Lower lobe of right lung (tissue), 2 donors: Measurements from ENCODE around the gene EXOSC5. TPM values are rescaled to one million over a fixed set of nuclear protein-coding genes. Genes with fewer than 3 reads are reported as not detected.

Experiments used
- ATAC-seq, 2 donors: fragments of 200-7000 bp; cut with Tn5 transposase; one replicate each; pipeline ENCODE4 v1.9.1; 2020 to 2022; ENCODE audit warnings: mild to moderate bottlenecking in 2 of 2, moderate library complexity in 2 of 2
- DNase-seq: peaks from one replicate; pipeline ENCODE4 v3.0.0-alpha.2; 2020
- H3K27ac ChIP-seq: fragments of 200-600 bp; one replicate; pipeline ENCODE4 v1.8.0; 2022
- H3K27me3 ChIP-seq: fragments of 200-600 bp; one replicate; pipeline ENCODE4 v1.8.0; 2022; ENCODE audit warnings: low read depth
- H3K36me3 ChIP-seq: fragments of 200-600 bp; one replicate; pipeline ENCODE4 v1.8.0; 2022; ENCODE audit warnings: mild to moderate bottlenecking
- H3K4me1 ChIP-seq: fragments of 200-600 bp; one replicate; pipeline ENCODE4 v1.8.0; 2022
- H3K4me3 ChIP-seq: fragments of 200-600 bp; one replicate; pipeline ENCODE4 v1.8.0; 2022; ENCODE audit warnings: mild to moderate bottlenecking
- H3K9me3 ChIP-seq: fragments of 200-600 bp; one replicate; pipeline ENCODE4 v1.8.0; 2022
- intact Hi-C: fragments of 100-400 bp; cut with DNase I; formaldehyde crosslinking; loops from one replicate; pipeline ENCODE4 v1.11.0; 2022
- total RNA-seq: library from RNA; stranded (reverse); fragmentation: NEBNext Ultra II Directional; extraction: Animal tissue kit (Norgen Biotek cat#: 25700); gene quantifications from one replicate; pipeline ENCODE4 v1.2.1, GENCODE V29; 2021
- TF ChIP-seq, protein P1 (sequence below): fragments of 200-600 bp; IDR thresholded peaks from one replicate; pipeline ENCODE4 v1.8.0; 2022; ENCODE audit warnings: antibody characterized with exemption, mild to moderate bottlenecking
- donor health status: DM: no; HTN: yes; CAD: no; lungs with severe emphysema.

The EXOSC5 gene
- total RNA-seq, 1 donor from 2014 or later, result 13.2 TPM

DNA sequence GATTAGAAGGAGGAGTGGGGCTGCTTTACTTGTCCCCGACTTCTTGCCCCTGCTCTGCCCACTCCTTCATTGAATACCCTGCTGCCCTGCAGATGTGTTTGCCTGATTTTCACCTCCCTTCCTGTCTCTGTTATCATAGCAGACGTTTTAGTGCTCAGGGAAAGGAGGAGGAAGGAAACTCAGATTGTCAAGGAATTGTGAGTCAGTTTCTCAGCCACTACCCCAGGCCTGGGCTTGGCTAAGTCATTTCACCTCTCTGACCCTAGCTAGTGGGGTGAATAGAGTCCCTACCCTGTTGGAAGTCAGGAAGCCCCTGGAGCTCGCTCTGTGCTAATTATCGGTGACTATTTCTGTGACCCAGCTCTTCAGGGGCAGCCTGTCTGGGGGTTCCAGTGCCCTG lies 4.3 kb upstream of the EXOSC5 start:
- H3K9me3 ChIP-seq, result no peaks in the 10 kb centered on the region
- DNase-seq (no peak), ATAC-seq (no peak)
- intact Hi-C loops, result no loop called here
- no peaks in the 10 kb centered on the region for H3K27me3 ChIP-seq
- H3K36me3 ChIP-seq, result peaks cover 19% of the 10 kb centered on the region
- H3K4me1 ChIP-seq, result peaks cover 57% of the 10 kb centered on the region
- peak overlapping the region; percentile 24 for H3K27ac ChIP-seq
- TF ChIP-seq, protein P1, sequence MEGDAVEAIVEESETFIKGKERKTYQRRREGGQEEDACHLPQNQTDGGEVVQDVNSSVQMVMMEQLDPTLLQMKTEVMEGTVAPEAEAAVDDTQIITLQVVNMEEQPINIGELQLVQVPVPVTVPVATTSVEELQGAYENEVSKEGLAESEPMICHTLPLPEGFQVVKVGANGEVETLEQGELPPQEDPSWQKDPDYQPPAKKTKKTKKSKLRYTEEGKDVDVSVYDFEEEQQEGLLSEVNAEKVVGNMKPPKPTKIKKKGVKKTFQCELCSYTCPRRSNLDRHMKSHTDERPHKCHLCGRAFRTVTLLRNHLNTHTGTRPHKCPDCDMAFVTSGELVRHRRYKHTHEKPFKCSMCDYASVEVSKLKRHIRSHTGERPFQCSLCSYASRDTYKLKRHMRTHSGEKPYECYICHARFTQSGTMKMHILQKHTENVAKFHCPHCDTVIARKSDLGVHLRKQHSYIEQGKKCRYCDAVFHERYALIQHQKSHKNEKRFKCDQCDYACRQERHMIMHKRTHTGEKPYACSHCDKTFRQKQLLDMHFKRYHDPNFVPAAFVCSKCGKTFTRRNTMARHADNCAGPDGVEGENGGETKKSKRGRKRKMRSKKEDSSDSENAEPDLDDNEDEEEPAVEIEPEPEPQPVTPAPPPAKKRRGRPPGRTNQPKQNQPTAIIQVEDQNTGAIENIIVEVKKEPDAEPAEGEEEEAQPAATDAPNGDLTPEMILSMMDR, result no peak
- H3K4me3 ChIP-seq, result no peak overlapping the region

DNA sequence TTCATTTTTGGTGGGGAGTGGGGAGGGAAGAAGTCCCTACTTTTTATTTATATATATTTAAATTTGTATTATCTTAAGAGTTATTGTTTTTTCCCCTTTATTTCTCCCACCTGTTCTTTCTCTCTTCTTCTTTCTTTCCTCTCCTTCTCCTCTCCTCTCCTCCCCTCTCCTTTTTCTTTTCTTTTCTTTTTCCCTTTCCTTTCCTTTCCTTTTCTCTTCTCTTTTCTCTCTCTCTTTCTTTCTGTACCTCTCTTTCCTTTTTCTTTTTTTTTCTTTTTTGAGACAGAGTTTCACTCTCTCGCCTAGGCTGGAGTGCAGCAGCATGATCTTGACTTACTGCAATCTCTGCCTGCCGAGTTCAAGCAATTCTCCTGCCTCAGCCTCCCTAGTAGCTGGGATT lies 2.4 kb upstream of the EXOSC5 start:
- H3K27ac ChIP-seq, result no peak overlapping the region
- DNase-seq, result no peak
- no peak for ATAC-seq
- H3K36me3 ChIP-seq, result peaks cover 19% of the 10 kb centered on the region
- H3K4me3 ChIP-seq, result no peak overlapping the region
- TF ChIP-seq, protein P1, result no peak
- no peaks in the 10 kb centered on the region for H3K9me3 ChIP-seq
- no peaks in the 10 kb centered on the region for H3K27me3 ChIP-seq
- intact Hi-C loops, result no loop called here
- H3K4me1 ChIP-seq, result peaks cover 46% of the 10 kb centered on the region

DNA sequence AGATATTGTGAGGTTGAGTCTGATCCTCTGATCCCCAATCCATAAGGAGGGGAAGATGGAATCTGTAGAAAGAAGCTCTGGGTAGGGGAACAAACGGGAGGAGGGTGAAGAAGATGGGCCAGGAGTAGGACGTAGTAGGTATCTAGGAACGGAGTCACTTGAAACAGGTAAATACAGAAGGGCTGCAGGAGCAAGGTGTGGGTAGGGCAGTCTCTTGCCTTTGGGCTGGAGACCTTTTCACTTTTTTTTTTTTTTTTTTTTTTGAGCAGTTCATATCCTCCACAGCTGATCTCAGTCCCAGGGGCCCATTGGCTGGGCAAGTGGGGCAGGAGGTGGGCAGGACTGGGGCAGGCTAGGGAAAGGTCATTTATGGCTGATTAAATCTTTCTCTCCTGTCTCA lies 1.9 kb upstream of the EXOSC5 start:
- intact Hi-C loops, result no loop called here
- TF ChIP-seq, protein P1, result no peak
- no peaks in the 10 kb centered on the region for H3K9me3 ChIP-seq
- H3K4me3 ChIP-seq, result peak overlapping the region; percentile 76
- peaks cover 19% of the 10 kb centered on the region for H3K36me3 ChIP-seq
- H3K27me3 ChIP-seq, result no peaks in the 10 kb centered on the region
- ATAC-seq (no peak), DNase-seq (no peak)
- peaks cover 45% of the 10 kb centered on the region for H3K4me1 ChIP-seq
- no peak overlapping the region for H3K27ac ChIP-seq

GRCh38 chr19:41398598-41398997 lies 1.4 kb upstream of the EXOSC5 start:
- peaks cover 19% of the 10 kb centered on the region for H3K36me3 ChIP-seq
- H3K9me3 ChIP-seq, result no peaks in the 10 kb centered on the region
- TF ChIP-seq, protein P1, result no peak
- H3K27me3 ChIP-seq, result no peaks in the 10 kb centered on the region
- ATAC-seq (no peak), DNase-seq (no peak)
- H3K4me3 ChIP-seq, result peak overlapping the region; percentile 76
- no peak overlapping the region for H3K27ac ChIP-seq
- H3K4me1 ChIP-seq, result peaks cover 40% of the 10 kb centered on the region
- intact Hi-C loops, result no loop called here

DNA sequence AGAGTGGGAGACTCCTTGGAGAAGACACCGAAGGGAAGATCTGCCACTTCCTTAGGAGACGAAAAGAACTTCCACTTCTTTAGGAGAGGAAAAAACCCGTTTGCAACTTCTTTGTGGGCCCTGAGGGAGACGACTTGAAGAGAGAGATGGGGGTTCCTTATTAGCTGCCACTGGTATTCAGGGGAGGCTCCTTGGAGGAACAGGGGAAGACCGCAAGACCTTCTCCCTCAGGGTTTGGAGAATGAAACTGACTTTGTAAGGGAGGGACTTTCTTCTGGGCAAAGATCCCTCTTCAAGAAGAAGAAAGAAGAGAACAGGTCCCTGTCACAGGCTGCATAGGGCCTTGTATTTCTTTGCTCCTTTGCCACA lies 875 bp upstream of the EXOSC5 start:
- Histone ChIP-seq H3K4me1 (peaks cover 35% of the 10 kb centered on the region), H3K27me3 (no peaks in the 10 kb centered on the region), H3K27ac (peak overlapping the region; percentile 95), H3K36me3 (peaks cover 15% of the 10 kb centered on the region), H3K9me3 (no peaks in the 10 kb centered on the region), H3K4me3 (peak overlapping the region; percentile 76)
- ATAC-seq (no peak), DNase-seq (no peak)
- intact Hi-C loops, result no loop called here
- TF ChIP-seq, protein P1, result no peak

GRCh38 chr19:41395355-41395754 lies 1.8 kb downstream of the EXOSC5 start:
- H3K4me3 ChIP-seq, result no peak overlapping the region
- TF ChIP-seq, protein P1, result no peak
- no peak overlapping the region for H3K27ac ChIP-seq
- H3K4me1 ChIP-seq, result peaks cover 31% of the 10 kb centered on the region
- ATAC-seq (no peak), DNase-seq (no peak)
- no peaks in the 10 kb centered on the region for H3K27me3 ChIP-seq
- intact Hi-C loops, result no loop called here
- peaks cover 17% of the 10 kb centered on the region for H3K36me3 ChIP-seq
- no peaks in the 10 kb centered on the region for H3K9me3 ChIP-seq
